SK-N-SH (cell line): ENCODE data around the gene FRAS1. TPM values are rescaled to one million over a fixed set of nuclear protein-coding genes. Genes with fewer than 3 reads are reported as not detected.

Source experiments
- CTCF ChIA-PET: fragments of 300-600, 350-600 bp; formaldehyde crosslinking; extraction: SDS; loops from one replicate; lab custom pipeline; 2021; lab: Yijun Ruan, JAX
- POLR2A ChIA-PET: fragments of 350-600 bp; sonication (Branson Sonifier 250); formaldehyde crosslinking; extraction: SDS; loops from one replicate; lab custom pipeline; 2020; ENCODE audit warnings: antibody characterized with exemption, inconsistent platforms; lab: Yijun Ruan, JAX
- DNase-seq: peaks from one replicate; pipeline ENCODE4 v3.0.0; 2012
- H2AFZ ChIP-seq: fragments of 200-600 bp; sonication (generic); 2 replicates; pipeline ENCODE4 v1.8.1; 2016; ENCODE audit warnings: antibody characterized with exemption, mild to moderate bottlenecking, low read depth
- H3F3A ChIP-seq: fragments of 200-600 bp; sonication (generic); replicated peaks from 2 replicates; pipeline ENCODE3; 2016; ENCODE audit warnings: antibody characterized with exemption, mild to moderate bottlenecking; ENCODE audit not compliant: insufficient read depth
- H3K27ac ChIP-seq, 2 experiments: fragments of 200-500 bp in 1 of 2; fragments of 200-600 bp in 1 of 2; sonication (Bioruptor generic) in 1 of 2; sonication (generic), shearing (Covaris generic) in 1 of 2; 2 replicates each; pipeline versions ENCODE4 v1.5.1 to v1.6.1; 2014 to 2016; ENCODE audit warnings: low read depth in 2 of 2, inconsistent platforms in 1 of 2, low read length in 1 of 2, mild to moderate bottlenecking in 1 of 2, mixed read lengths in 1 of 2
- H3K27me3 ChIP-seq: fragments of 200-600 bp; sonication (generic), shearing (Covaris generic); 2 replicates; pipeline ENCODE4 v1.6.1; 2016; ENCODE audit warnings: mixed run types; ENCODE audit not compliant: insufficient read depth
- H3K36me3 ChIP-seq, 2 experiments: fragments of 200-500 bp in 1 of 2; fragments of 200-600 bp in 1 of 2; sonication (Bioruptor generic) in 1 of 2; sonication (generic) in 1 of 2; replicated peaks in 1 of 2; 2 replicates each; pipeline versions ENCODE3 to v1.5.1; 2014 to 2016; ENCODE audit warnings: low read length in 1 of 2, mild to moderate bottlenecking in 1 of 2; ENCODE audit not compliant: insufficient read depth in 2 of 2, control insufficient read depth in 1 of 2
- H3K4me1 ChIP-seq, 2 experiments: fragments of 200-500 bp in 1 of 2; fragments of 200-600 bp in 1 of 2; sonication (Bioruptor generic) in 1 of 2; sonication (generic), shearing (Covaris generic) in 1 of 2; 2 replicates each; pipeline versions ENCODE4 v1.5.1 to v1.6.1; 2014 to 2016; ENCODE audit warnings: low read depth in 1 of 2, low read length in 1 of 2, mixed run types in 1 of 2; ENCODE audit not compliant: insufficient read depth in 2 of 2, control insufficient read depth in 1 of 2
- H3K4me2 ChIP-seq: fragments of 200-600 bp; sonication (generic), shearing (Covaris generic); 2 replicates; pipeline ENCODE4 v1.6.1; 2017; ENCODE audit warnings: mixed run types
- H3K4me3 ChIP-seq, 2 experiments: fragments of 200-500 bp in 1 of 2; fragments of 200-600 bp in 1 of 2; sonication (Bioruptor generic) in 1 of 2; sonication (generic), shearing (Covaris generic) in 1 of 2; 2 replicates each; pipeline versions ENCODE4 v1.5.1 to v1.8.1; 2014 to 2016; ENCODE audit warnings: low read depth in 2 of 2, inconsistent platforms in 1 of 2, low read length in 1 of 2, mild to moderate bottlenecking in 1 of 2, mixed read lengths in 1 of 2, moderate library complexity in 1 of 2
- H3K79me2 ChIP-seq: fragments of 200-600 bp; sonication (generic); 2 replicates; pipeline ENCODE4 v1.8.1; 2017; ENCODE audit warnings: mild to moderate bottlenecking; ENCODE audit not compliant: insufficient read depth
- H3K9ac ChIP-seq: fragments of 200-600 bp; sonication (generic); 2 replicates; pipeline ENCODE4 v1.6.1; 2017; ENCODE audit warnings: mixed run types
- H3K9me2 ChIP-seq: fragments of 200-600 bp; sonication (generic); 2 replicates; pipeline ENCODE4 v1.6.1; 2017; ENCODE audit warnings: mixed run types
- H3K9me3 ChIP-seq: fragments of 200-600 bp; sonication (generic); 2 replicates; pipeline ENCODE4 v1.6.1; 2017; ENCODE audit warnings: mixed run types, mild to moderate bottlenecking, moderate library complexity
- H4K20me1 ChIP-seq: fragments of 200-600 bp; sonication (generic); 2 replicates; pipeline ENCODE4 v1.6.1; 2017; ENCODE audit warnings: mild to moderate bottlenecking, mixed run types; ENCODE audit not compliant: insufficient read depth
- CHD2 ChIP-seq: fragments of 150-350 bp; IDR thresholded peaks from 2 replicates; pipeline ENCODE4 v1.6.1; 2018; ENCODE audit warnings: low read length; ENCODE audit not compliant: partially characterized antibody
- CTCF ChIP-seq: fragments of 200-600 bp; sonication (generic); IDR thresholded peaks from 2 replicates; pipeline ENCODE4 v1.6.1; 2017; ENCODE audit warnings: antibody characterized with exemption, mild to moderate bottlenecking, moderate library complexity
- EP300 ChIP-seq, 2 experiments: IDR thresholded peaks; 2 replicates each; pipeline versions ENCODE4 v1.4.0 to v1.6.1; 2012; ENCODE audit warnings: borderline replicate concordance in 1 of 2, low read depth in 1 of 2, low read length in 1 of 2
- FOXM1 ChIP-seq: IDR thresholded peaks from 2 replicates; pipeline ENCODE4 v1.4.0; 2012; ENCODE audit warnings: low read depth, mild to moderate bottlenecking
- GATA2 ChIP-seq: sonication (generic); formaldehyde crosslinking; IDR thresholded peaks from 2 replicates; pipeline ENCODE4 v1.5.0; 2020; ENCODE audit warnings: mild to moderate bottlenecking, missing genetic modification reagents
- MXI1 ChIP-seq: IDR thresholded peaks from 2 replicates; pipeline ENCODE4 v1.6.1; 2012; ENCODE audit warnings: mild to moderate bottlenecking, low read depth, low read length, improper control_type of control experiment
- NRF1 ChIP-seq: IDR thresholded peaks from 2 replicates; pipeline ENCODE4 v1.6.1; 2012; ENCODE audit warnings: low read depth, mild to moderate bottlenecking, low read length
- PBX3 ChIP-seq: IDR thresholded peaks from 2 replicates; pipeline ENCODE4; 2012
- POLR2AphosphoS5 ChIP-seq: IDR thresholded peaks from 2 replicates; pipeline ENCODE4 v1.6.1; 2012; ENCODE audit warnings: low read depth, low read length
- RCOR1 ChIP-seq: fragments of 150-350 bp; IDR thresholded peaks from 2 replicates; pipeline ENCODE4 v1.6.1; 2017; ENCODE audit warnings: antibody characterized with exemption, low read length
- SMC3 ChIP-seq: IDR thresholded peaks from 2 replicates; pipeline ENCODE4 v1.6.1; 2012; ENCODE audit warnings: low read depth, low read length, improper control_type of control experiment
- TCF12 ChIP-seq: IDR thresholded peaks from 2 replicates; pipeline ENCODE4 v1.4.0; 2012
- USF1 ChIP-seq: IDR thresholded peaks from 2 replicates; pipeline ENCODE4 v1.4.0; 2012; ENCODE audit warnings: low read depth, borderline replicate concordance
- USF2 ChIP-seq: fragments of 150-350 bp; IDR thresholded peaks from 2 replicates; pipeline ENCODE4 v1.6.1; 2017; ENCODE audit warnings: antibody characterized with exemption, low read length, low read depth, borderline replicate concordance
- WGBS: methylation state at CpG from one replicate; pipeline ENCODE4 v1.1.6; 2017; ENCODE audit warnings: low lambda C conversion rate; 5-methylcytosine and 5-hydroxymethylcytosine counted together
- polyA plus RNA-seq, 3 experiments: library from polyadenylated mRNA; depleted of rRNA; stranded (reverse); fragments of >200 nt; gene quantifications; 2 replicates each; pipeline ENCODE4 v1.2.3, GENCODE V29; 2012

FRAS1 gene
- polyA plus RNA-seq, 1 of the 3 experiments (the other 2 are of a cell fraction) = 8.3 TPM

- H3K9me2 ChIP-seq = no peaks in the 10 kb centered on the region
- no peaks in the 10 kb centered on the region for H4K20me1 ChIP-seq
- ChIA-PET POLR2A (no interaction called here), CTCF (interaction anchor here (0.6 to 2.1 kb wide), 7 partner anchors 11 to 60 kb away, joined by 3 to 5 read pairs (median 3); no protein-coding TSS in a partner anchor)
- no peak for TF ChIP-seq FOXM1
- TF ChIP-seq CHD2 = no peak
- no peak for TF ChIP-seq SMC3
- no peak for TF ChIP-seq MXI1
- TF ChIP-seq USF1 = no peak
- TF ChIP-seq PBX3 = no peak
- TF ChIP-seq POLR2AphosphoS5 = no peak
- peaks cover 3% of the 10 kb centered on the region for H3F3A ChIP-seq
- no peak overlapping the region; a peak in 1 of 4 replicates for H3K27ac ChIP-seq
- no peak overlapping the region for H3K4me3 ChIP-seq
- no peaks in the 10 kb centered on the region for H3K79me2 ChIP-seq
- no peaks in the 10 kb centered on the region for H3K36me3 ChIP-seq
- H3K4me1 ChIP-seq = peaks cover 0 to 3% of the 10 kb centered on the region in 2 experiments; a peak in 2 of 4 replicates
- H2AFZ ChIP-seq = peak overlapping the region; percentile 11; the same call in 1 of the 2 replicates
- H3K4me2 ChIP-seq = no peak overlapping the region
- WGBS = 93% methylated on average over 3 of the region's 3 CpGs
- DNase-seq = no peak
- no peaks in the 10 kb centered on the region for H3K9me3 ChIP-seq
- no peaks in the 10 kb centered on the region for H3K27me3 ChIP-seq
- no peak overlapping the region for H3K9ac ChIP-seq
Measured at GRCh38 chr4:78018271-78019049, 38.7 kb upstream of the FRAS1 start.

- H4K20me1 ChIP-seq = no peaks in the 10 kb centered on the region
- H3K4me1 ChIP-seq = peaks cover 0 to 3% of the 10 kb centered on the region in 2 experiments; a peak in 2 of 4 replicates
- H3K9ac ChIP-seq = no peak overlapping the region
- no peaks in the 10 kb centered on the region for H3K9me2 ChIP-seq
- H3K27me3 ChIP-seq = no peaks in the 10 kb centered on the region
- H2AFZ ChIP-seq = no peak overlapping the region
- peaks cover 3% of the 10 kb centered on the region for H3F3A ChIP-seq
- no peak overlapping the region for H3K4me2 ChIP-seq
- H3K36me3 ChIP-seq = no peaks in the 10 kb centered on the region
- H3K9me3 ChIP-seq = no peaks in the 10 kb centered on the region
- H3K27ac ChIP-seq = peak overlapping the region in 1 of 2 experiments; percentile 62; a peak in 2 of 4 replicates
- POLR2A ChIA-PET = interaction anchor here (0.9 kb wide), 1 partner anchor 40 kb away, joined by 3 read pairs; no protein-coding TSS in a partner anchor
- CTCF ChIA-PET = interaction anchor here (0.9 to 2.1 kb wide), 4 partner anchors 12 to 40 kb away, joined by 3 to 5 read pairs (median 4); no protein-coding TSS in a partner anchor
- H3K4me3 ChIP-seq = no peak overlapping the region
- no peaks in the 10 kb centered on the region for H3K79me2 ChIP-seq
- peak; percentile 27 for DNase-seq
- TF ChIP-seq GATA2 (CRISPR knock-in tag) = peak; percentile 53
- peak; percentile 61 for TF ChIP-seq CHD2
- peak; percentile 35; the same call in 1 of the 2 replicates for TF ChIP-seq RCOR1
- TF ChIP-seq PBX3 = no peak
- no peak for TF ChIP-seq TCF12
- TF ChIP-seq NRF1 = no peak
- no peak for TF ChIP-seq USF2
- peak in 1 of 2 experiments; percentile 88; a peak in 2 of 4 replicates for TF ChIP-seq EP300 (IDR thresholded peaks at IDR 0.05; ENCODE audit: borderline replicate concordance in 1 of 2, low read depth in 1 of 2, low read length in 1 of 2)
- TF ChIP-seq CTCF = no peak
Measured at GRCh38 chr4:78019414-78019813, 37.7 kb upstream of the FRAS1 start.
